Mammary epithelial cell (primary cell): Measurements from ENCODE around the gene REXO1.

Experiments
- CTCF ChIP-seq, 2 donors: IDR thresholded peaks in 1 of 2; conservative IDR thresholded peaks in 1 of 2; 2 replicates each; pipeline ENCODE4 v1.5.1; 2011 to 2012; ENCODE audit warnings: inconsistent platforms in 2 of 2, low read length in 2 of 2, mild to moderate bottlenecking in 2 of 2, control low read depth in 1 of 2, low read depth in 1 of 2; ENCODE audit not compliant: insufficient read depth in 1 of 2; ENCODE audit errors: extremely low read depth in 1 of 2
- EZH2 ChIP-seq: IDR thresholded peaks from 2 replicates; pipeline ENCODE4 v1.6.1; 2012; ENCODE audit warnings: low read length, inconsistent platforms, borderline replicate concordance

- peak; percentile 22 to 46 for TF ChIP-seq CTCF (conservative IDR thresholded peaks at IDR 0.05 in 1 of 2, IDR thresholded peaks at IDR 0.05 in 1 of 2; ENCODE audit: extremely low read depth in 1 of 2, insufficient read depth in 1 of 2, low read depth in 1 of 2, low read length in 2 of 2)
- TF ChIP-seq EZH2, result no peak
Measured at GRCh38 chr19:1780272-1780958, 67.9 kb downstream of the REXO1 start.
